ENCODE results near the gene NFXL1.

DNA sequence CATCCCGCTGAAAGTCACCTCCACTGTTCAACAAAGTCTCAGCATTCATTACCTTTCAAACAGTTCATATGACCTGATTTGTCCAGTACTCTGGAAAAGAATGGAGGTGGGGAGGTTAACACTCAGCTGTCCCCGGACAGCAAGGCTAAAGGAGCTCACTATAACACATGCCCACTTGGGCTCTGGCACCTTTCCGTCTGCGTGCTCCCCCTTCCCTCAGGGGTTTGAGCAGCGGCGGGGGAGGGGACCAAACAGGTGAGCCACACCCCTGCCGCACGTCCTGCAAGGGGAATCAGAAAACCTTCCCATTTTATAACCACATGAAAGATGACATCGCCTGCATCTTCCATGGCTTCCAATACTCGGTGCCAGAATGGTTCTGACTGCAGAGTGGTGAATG, 39.9 kb upstream of the NFXL1 start:
- TF ChIP-seq, protein P1, sequence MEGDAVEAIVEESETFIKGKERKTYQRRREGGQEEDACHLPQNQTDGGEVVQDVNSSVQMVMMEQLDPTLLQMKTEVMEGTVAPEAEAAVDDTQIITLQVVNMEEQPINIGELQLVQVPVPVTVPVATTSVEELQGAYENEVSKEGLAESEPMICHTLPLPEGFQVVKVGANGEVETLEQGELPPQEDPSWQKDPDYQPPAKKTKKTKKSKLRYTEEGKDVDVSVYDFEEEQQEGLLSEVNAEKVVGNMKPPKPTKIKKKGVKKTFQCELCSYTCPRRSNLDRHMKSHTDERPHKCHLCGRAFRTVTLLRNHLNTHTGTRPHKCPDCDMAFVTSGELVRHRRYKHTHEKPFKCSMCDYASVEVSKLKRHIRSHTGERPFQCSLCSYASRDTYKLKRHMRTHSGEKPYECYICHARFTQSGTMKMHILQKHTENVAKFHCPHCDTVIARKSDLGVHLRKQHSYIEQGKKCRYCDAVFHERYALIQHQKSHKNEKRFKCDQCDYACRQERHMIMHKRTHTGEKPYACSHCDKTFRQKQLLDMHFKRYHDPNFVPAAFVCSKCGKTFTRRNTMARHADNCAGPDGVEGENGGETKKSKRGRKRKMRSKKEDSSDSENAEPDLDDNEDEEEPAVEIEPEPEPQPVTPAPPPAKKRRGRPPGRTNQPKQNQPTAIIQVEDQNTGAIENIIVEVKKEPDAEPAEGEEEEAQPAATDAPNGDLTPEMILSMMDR (IDR thresholded peaks at IDR 0.05; ENCODE audit: low read depth, low read length) = no peak
- TF ChIP-seq POLR2A (IDR thresholded peaks at IDR 0.05; ENCODE audit: extremely low read depth, insufficient read length) (no peak), MYC (IDR thresholded peaks at IDR 0.05; ENCODE audit: low read depth, low read length) (no peak)
- TF ChIP-seq, protein P2, sequence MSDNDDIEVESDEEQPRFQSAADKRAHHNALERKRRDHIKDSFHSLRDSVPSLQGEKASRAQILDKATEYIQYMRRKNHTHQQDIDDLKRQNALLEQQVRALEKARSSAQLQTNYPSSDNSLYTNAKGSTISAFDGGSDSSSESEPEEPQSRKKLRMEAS (IDR thresholded peaks at IDR 0.05; ENCODE audit: low read depth, low read length) = no peak
